ENCODE results near the gene SLC39A9. TPM values are rescaled to one million over a fixed set of nuclear protein-coding genes. Genes with fewer than 3 reads are reported as not detected.

The SLC39A9 gene
- total RNA-seq, 1 experiment from 2014 or later, result 63.4 TPM

- CTCF ChIA-PET, result no interaction called here
- H3K4me3 ChIP-seq (ENCODE audit: low read depth in 2 of 2, low read length in 2 of 2), result no peak overlapping the region
- H3K4me1 ChIP-seq (ENCODE audit: control insufficient read depth, insufficient read depth, low read length), result no peaks in the 10 kb centered on the region
- no TSS peak for BruUV-seq (replicated peaks)
- ATAC-seq, result no peak
- no peak for DNase-seq (ENCODE audit: low read depth, low spot score)
- no peak overlapping the region for H3K27ac ChIP-seq (ENCODE audit: low read length)
- H3K9me3 ChIP-seq (ENCODE audit: control insufficient read depth, insufficient read depth, low read depth, low read length), result no peaks in the 10 kb centered on the region
- intact Hi-C loops (cut with micrococcal nuclease; ENCODE audit: unreplicated experiment), result no loop called here
- H3K27me3 ChIP-seq (ENCODE audit: control insufficient read depth, insufficient read depth, low read length), result no peaks in the 10 kb centered on the region
- in situ Hi-C loops (cut with HindIII; ENCODE audit: low pct_unique_long_range_greater_than_20kb, low sequenced_read_pairs), result no loop called here
- H3K36me3 ChIP-seq (ENCODE audit: control insufficient read depth, insufficient read depth, low read length), result peaks cover 14% of the 10 kb centered on the region
- TF ChIP-seq CTCF (IDR thresholded peaks at IDR 0.05), result no peak
- no peak for TF ChIP-seq REST (IDR thresholded peaks at IDR 0.05; ENCODE audit: insufficient read depth in 1 of 2, low read depth in 2 of 2, low read length in 1 of 2)
- TF ChIP-seq TCF7L2 (IDR thresholded peaks at IDR 0.05; ENCODE audit: low read depth, low read length), result no peak
- no peak for TF ChIP-seq POLR2AphosphoS5 (IDR thresholded peaks at IDR 0.05; ENCODE audit: low read depth, low read length)
- no peak for TF ChIP-seq SIN3A (IDR thresholded peaks at IDR 0.05; ENCODE audit: borderline replicate concordance, insufficient read depth, low read depth, low read length)
- POLR2A ChIA-PET, result no interaction called here
Observed at GRCh38 chr14:69376439-69376838, 22.1 kb upstream of the SLC39A9 start.

- no peak for DNase-seq (ENCODE audit: low read depth, low spot score)
- intact Hi-C loops (cut with micrococcal nuclease; ENCODE audit: unreplicated experiment), result no loop called here
Observed at GRCh38 chr14:69378274-69378673, 20.2 kb upstream of the SLC39A9 start.

More at GRCh38 chr14:69378274-69378673, 20.2 kb upstream of the SLC39A9 start:
- H3K36me3 ChIP-seq (ENCODE audit: control insufficient read depth, insufficient read depth, low read length), result peaks cover 23% of the 10 kb centered on the region
- ChIA-PET CTCF (no interaction called here), POLR2A (no interaction called here)
- TF ChIP-seq POLR2AphosphoS5 (IDR thresholded peaks at IDR 0.05; ENCODE audit: low read depth, low read length) (no peak), TCF7L2 (IDR thresholded peaks at IDR 0.05; ENCODE audit: low read depth, low read length) (no peak), CTCF (IDR thresholded peaks at IDR 0.05) (no peak), REST (IDR thresholded peaks at IDR 0.05; ENCODE audit: insufficient read depth in 1 of 2, low read depth in 2 of 2, low read length in 1 of 2) (no peak), SIN3A (IDR thresholded peaks at IDR 0.05; ENCODE audit: borderline replicate concordance, insufficient read depth, low read depth, low read length) (no peak)
- BruUV-seq (replicated peaks), result no TSS peak
- H3K4me1 ChIP-seq (ENCODE audit: control insufficient read depth, insufficient read depth, low read length), result no peaks in the 10 kb centered on the region
- no peak for ATAC-seq
- H3K4me3 ChIP-seq (ENCODE audit: low read depth in 2 of 2, low read length in 2 of 2), result no peak overlapping the region
- H3K9me3 ChIP-seq (ENCODE audit: control insufficient read depth, insufficient read depth, low read depth, low read length), result no peaks in the 10 kb centered on the region
- in situ Hi-C loops (cut with HindIII; ENCODE audit: low pct_unique_long_range_greater_than_20kb, low sequenced_read_pairs), result no loop called here
- no peaks in the 10 kb centered on the region for H3K27me3 ChIP-seq (ENCODE audit: control insufficient read depth, insufficient read depth, low read length)
- no peak overlapping the region for H3K27ac ChIP-seq (ENCODE audit: low read length)

Measured in Panc1 (cell line).